Measurements from ENCODE around the gene IL1RAPL2. TPM values are rescaled to one million over a fixed set of nuclear protein-coding genes. Genes with fewer than 3 reads are reported as not detected.

IL1RAPL2 gene
- total and polyA plus RNA-seq, 2 of the 8 experiments (the other 6 are each of a cell fraction or from before 2014, with no cell fraction given), result 0.20 to 1.3 TPM

- no peak overlapping the region for H4K91ac ChIP-seq (replicated peaks; ENCODE audit: insufficient read length, low read length)
- H3K9ac ChIP-seq (replicated peaks in 1 of 4; ENCODE audit: extremely low read depth in 1 of 4, low read depth in 3 of 4, low read length in 3 of 4), result no peak overlapping the region
- H3K18ac ChIP-seq (ENCODE audit: extremely low read depth, low read length), result no peak overlapping the region
- no peak overlapping the region for H4K8ac ChIP-seq (ENCODE audit: extremely low read depth, insufficient read depth, low read length)
- WGBS, 2 experiments (ENCODE audit: extremely low coverage in 1 of 2, insufficient coverage in 1 of 2, insufficient read length in 1 of 2, insufficient replicate concordance in 2 of 2, low coverage in 1 of 2, low lambda C conversion rate in 2 of 2, missing lambda C conversion rate in 1 of 2), result 100% methylated on average over 1 of the region's 1 CpG; no CpG with 5 or more reads in 1 of the 2 experiments
- FAIRE-seq, result no peak
- no peak overlapping the region for H2AK5ac ChIP-seq (ENCODE audit: low read depth, low read length)
- no peak for DNase-seq (ENCODE audit: low read depth in 1 of 2, low spot score in 2 of 2)
- no peak overlapping the region for H3K4ac ChIP-seq (replicated peaks; ENCODE audit: insufficient read length, low read depth, low read length)
- TF ChIP-seq SP2 (IDR thresholded peaks at IDR 0.05; ENCODE audit: low read length) (no peak), BRCA1 (IDR thresholded peaks at IDR 0.05; ENCODE audit: low read depth, low read length) (no peak), ATF3 (IDR thresholded peaks at IDR 0.05; ENCODE audit: insufficient read depth, low read depth, low read length) (no peak), POLR2AphosphoS5 (IDR thresholded peaks at IDR 0.05; ENCODE audit: low read depth, low read length) (no peak), EP300 (IDR thresholded peaks at IDR 0.05; ENCODE audit: borderline replicate concordance in 1 of 2, low read depth in 2 of 2, low read length in 2 of 2) (no peak), YY1 (IDR thresholded peaks at IDR 0.05; ENCODE audit: low read depth, low read length) (no peak), RBBP5 (IDR thresholded peaks at IDR 0.05; ENCODE audit: borderline replicate concordance, low read depth, low read length) (no peak), TAF7 (optimal IDR thresholded peaks at IDR 0.05; ENCODE audit: borderline replicate concordance, low read depth, low read length) (no peak), NANOG (IDR thresholded peaks at IDR 0.05; ENCODE audit: insufficient read depth, low read depth, low read length, poor library complexity, severe bottlenecking) (no peak), JUN (IDR thresholded peaks at IDR 0.05; ENCODE audit: low read depth, low read length) (no peak)
- TF ChIP-seq, protein P1, sequence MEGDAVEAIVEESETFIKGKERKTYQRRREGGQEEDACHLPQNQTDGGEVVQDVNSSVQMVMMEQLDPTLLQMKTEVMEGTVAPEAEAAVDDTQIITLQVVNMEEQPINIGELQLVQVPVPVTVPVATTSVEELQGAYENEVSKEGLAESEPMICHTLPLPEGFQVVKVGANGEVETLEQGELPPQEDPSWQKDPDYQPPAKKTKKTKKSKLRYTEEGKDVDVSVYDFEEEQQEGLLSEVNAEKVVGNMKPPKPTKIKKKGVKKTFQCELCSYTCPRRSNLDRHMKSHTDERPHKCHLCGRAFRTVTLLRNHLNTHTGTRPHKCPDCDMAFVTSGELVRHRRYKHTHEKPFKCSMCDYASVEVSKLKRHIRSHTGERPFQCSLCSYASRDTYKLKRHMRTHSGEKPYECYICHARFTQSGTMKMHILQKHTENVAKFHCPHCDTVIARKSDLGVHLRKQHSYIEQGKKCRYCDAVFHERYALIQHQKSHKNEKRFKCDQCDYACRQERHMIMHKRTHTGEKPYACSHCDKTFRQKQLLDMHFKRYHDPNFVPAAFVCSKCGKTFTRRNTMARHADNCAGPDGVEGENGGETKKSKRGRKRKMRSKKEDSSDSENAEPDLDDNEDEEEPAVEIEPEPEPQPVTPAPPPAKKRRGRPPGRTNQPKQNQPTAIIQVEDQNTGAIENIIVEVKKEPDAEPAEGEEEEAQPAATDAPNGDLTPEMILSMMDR (IDR thresholded peaks at IDR 0.05; ENCODE audit: control extremely low read depth in 1 of 3, insufficient read depth in 1 of 3, low read depth in 1 of 3, low read length in 3 of 3), result no peak
- H3K23ac ChIP-seq (ENCODE audit: insufficient read length), result no peak overlapping the region
- no peak overlapping the region for H4K5ac ChIP-seq (ENCODE audit: insufficient read length, low read depth, low read length)
- no peak overlapping the region for H3K14ac ChIP-seq (ENCODE audit: insufficient read length)
- no peaks in the 10 kb centered on the region for H3K23me2 ChIP-seq (ENCODE audit: low read depth, low read length)
- H3K4me1 ChIP-seq (replicated peaks in 1 of 4; ENCODE audit: control insufficient read depth in 3 of 4, insufficient read depth in 4 of 4, low read length in 3 of 4), result no peaks in the 10 kb centered on the region
- H2BK120ac ChIP-seq (replicated peaks; ENCODE audit: low read depth, low read length), result no peak overlapping the region
- H3K79me2 ChIP-seq (ENCODE audit: control insufficient read depth in 1 of 2, insufficient read depth in 2 of 2, low read length in 2 of 2), result no peaks in the 10 kb centered on the region
- no peak overlapping the region for H3K27ac ChIP-seq (ENCODE audit: low read depth, low read length)
- no peak overlapping the region for H2AFZ ChIP-seq (ENCODE audit: low read length)
- POLR2A ChIA-PET (ENCODE audit: partially characterized antibody), result no interaction called here
- no peak overlapping the region for H3K56ac ChIP-seq (replicated peaks; ENCODE audit: insufficient read length, low read depth, low read length)
- no peak overlapping the region for H2BK12ac ChIP-seq (ENCODE audit: low read depth, low read length)
- H2BK5ac ChIP-seq (ENCODE audit: low read depth, low read length), result no peak overlapping the region
- no peak overlapping the region for H3K4me3 ChIP-seq (ENCODE audit: extremely low read depth in 1 of 4, insufficient read depth in 2 of 4, low read depth in 3 of 4, low read length in 4 of 4)
- no peaks in the 10 kb centered on the region for H3K36me3 ChIP-seq (ENCODE audit: control insufficient read depth in 2 of 4, insufficient read depth in 4 of 4, low read length in 3 of 4)
- no peaks in the 10 kb centered on the region for H3K27me3 ChIP-seq (replicated peaks in 1 of 4; ENCODE audit: control insufficient read depth in 3 of 4, extremely low read depth in 1 of 4, insufficient read depth in 3 of 4, low read length in 3 of 4)
- no peak overlapping the region for H3K4me2 ChIP-seq (ENCODE audit: insufficient read depth in 1 of 2, low read depth in 2 of 2, low read length in 2 of 2)
- CTCF ChIA-PET (ENCODE audit: partially characterized antibody), result no interaction called here
- H3K9me3 ChIP-seq (ENCODE audit: insufficient read depth in 2 of 2, low read depth in 1 of 2, low read length in 1 of 2), result no peaks in the 10 kb centered on the region
- H4K20me1 ChIP-seq (replicated peaks in 1 of 2; ENCODE audit: control insufficient read depth in 1 of 2, insufficient read depth in 2 of 2, low read length in 2 of 2), result no peaks in the 10 kb centered on the region
- H2BK15ac ChIP-seq (ENCODE audit: low read length), result no peak overlapping the region
- no peak overlapping the region for H2BK20ac ChIP-seq (ENCODE audit: low read length)
- no peaks in the 10 kb centered on the region for H3K79me1 ChIP-seq (ENCODE audit: low read depth, low read length)
These were observed 741.8 kb downstream of the IL1RAPL2 start for GRCh38 chrX:105307762-105308161.

Data from H1 (cell line).